HEK293 (cell line): ENCODE data around the gene DNAJC6.

Experiments
- CTCF ChIA-PET: fragments of 350-600 bp; formaldehyde crosslinking; extraction: SDS; loops from one replicate; lab custom pipeline; 2021; ENCODE audit warnings: antibody characterized with exemption; lab: Yijun Ruan, JAX
- POLR2A ChIA-PET: fragments of 300-600 bp; formaldehyde crosslinking; extraction: SDS; loops from one replicate; lab custom pipeline; 2020; ENCODE audit warnings: antibody characterized with exemption, inconsistent platforms; lab: Yijun Ruan, JAX
- H3K27ac ChIP-seq: fragments of 200-500 bp; sonication (Bioruptor generic); 2 replicates; pipeline ENCODE4 v1.5.1; 2014; ENCODE audit warnings: low read depth, low read length, control low read depth, inconsistent platforms; ENCODE audit errors: extremely low read depth
- H3K36me3 ChIP-seq, 2 experiments: fragments of 200-500 bp in 1 of 2; sonication (Bioruptor generic) in 1 of 2; 1 replicate in 1 of 2; 2 replicates in 1 of 2; pipeline ENCODE4 v1.5.1; 2014 to 2017; ENCODE audit warnings: inconsistent platforms in 2 of 2, low read length in 2 of 2; ENCODE audit not compliant: control insufficient read depth in 2 of 2, insufficient read depth in 1 of 2
- H3K4me1 ChIP-seq: fragments of 200-500 bp; sonication (Bioruptor generic); 2 replicates; pipeline ENCODE4 v1.5.1; 2014; ENCODE audit warnings: mild to moderate bottlenecking, low read length, inconsistent platforms; ENCODE audit not compliant: control insufficient read depth, insufficient read depth
- H3K4me3 ChIP-seq: 2 replicates; pipeline ENCODE4 v1.5.1; 2011; ENCODE audit warnings: low read depth, mild to moderate bottlenecking, control low read depth, low read length, moderate library complexity
- H3K9me3 ChIP-seq: fragments of 200-500 bp; sonication (Bioruptor generic); 2 replicates; pipeline ENCODE4 v1.5.1; 2014; ENCODE audit warnings: low read depth, low read length, inconsistent platforms; ENCODE audit not compliant: control insufficient read depth, insufficient read depth
- SP3 ChIP-seq: fragments of 450-650 bp; formaldehyde crosslinking; IDR thresholded peaks from 2 replicates; pipeline ENCODE4 v1.5.1; 2016; ENCODE audit warnings: missing biosample characterization, missing genetic modification characterization
- ZBTB1 ChIP-seq: fragments of 450-650 bp; formaldehyde crosslinking; IDR thresholded peaks from 2 replicates; pipeline ENCODE4 v1.5.1; 2016; ENCODE audit warnings: missing biosample characterization, missing genetic modification characterization
- ZBTB20 ChIP-seq: fragments of 450-650 bp; formaldehyde crosslinking; IDR thresholded peaks from 2 replicates; pipeline ENCODE4 v1.5.1; 2016; ENCODE audit warnings: missing biosample characterization, missing genetic modification characterization
- ZFHX2 ChIP-seq: fragments of 450-650 bp; formaldehyde crosslinking; conservative IDR thresholded peaks from 2 replicates; pipeline ENCODE4 v1.5.1; 2016; ENCODE audit warnings: missing biosample characterization, missing genetic modification characterization
- ZNF146 ChIP-seq: fragments of 450-650 bp; formaldehyde crosslinking; IDR thresholded peaks from 2 replicates; pipeline ENCODE4 v1.5.1; 2016; ENCODE audit warnings: missing biosample characterization, missing genetic modification characterization
- ZNF660 ChIP-seq: fragments of 450-650 bp; IDR thresholded peaks from 2 replicates; pipeline ENCODE4 v1.5.1; 2018; ENCODE audit warnings: missing biosample characterization, mild to moderate bottlenecking, missing genetic modification characterization
- ZXDB ChIP-seq: fragments of 450-650 bp; formaldehyde crosslinking; IDR thresholded peaks from 2 replicates; pipeline ENCODE4 v1.5.1; 2016; ENCODE audit warnings: missing biosample characterization, missing genetic modification characterization
- TF ChIP-seq, protein P1 (sequence below): fragments of 450-650 bp; formaldehyde crosslinking; IDR thresholded peaks from 2 replicates; pipeline ENCODE4 v1.5.1; 2016; ENCODE audit warnings: missing biosample characterization, missing genetic modification characterization
- TF ChIP-seq, protein P2 (sequence below): fragments of 450-650 bp; formaldehyde crosslinking; IDR thresholded peaks from 2 replicates; pipeline ENCODE4 v1.5.1; 2017; ENCODE audit warnings: missing biosample characterization, missing genetic modification characterization
- TF ChIP-seq, protein P3 (sequence below): fragments of 450-650 bp; formaldehyde crosslinking; IDR thresholded peaks from 2 replicates; pipeline ENCODE4 v1.5.1; 2016; ENCODE audit warnings: missing biosample characterization, missing genetic modification characterization

Gene DNAJC6

DNA sequence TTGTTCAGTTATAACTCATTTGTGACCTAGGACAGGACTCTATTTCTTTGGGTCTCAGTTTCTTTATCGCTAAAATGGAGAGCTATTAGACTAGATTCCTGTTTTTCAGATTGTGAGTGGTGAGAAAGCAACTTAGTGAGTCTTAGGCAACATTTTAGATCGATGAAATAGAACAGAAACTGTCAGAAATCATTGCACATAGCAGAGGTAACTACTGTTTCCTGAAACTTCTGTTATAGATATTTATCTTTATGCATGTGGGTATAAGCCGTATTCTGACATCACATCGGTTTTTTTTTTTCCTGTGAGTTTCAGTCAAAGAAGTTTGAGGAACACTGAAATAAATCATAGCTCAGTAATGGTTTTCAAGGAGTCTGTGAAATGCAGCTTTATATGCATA is 42.1 kb upstream of the DNAJC6 start:
- no peak overlapping the region for H3K4me3 ChIP-seq
- CTCF ChIA-PET = interaction anchor here (0.6 to 1.4 kb wide), 4 partner anchors 13 to 428 kb away, joined by 3 to 6 read pairs (median 4); no protein-coding TSS in a partner anchor

DNA sequence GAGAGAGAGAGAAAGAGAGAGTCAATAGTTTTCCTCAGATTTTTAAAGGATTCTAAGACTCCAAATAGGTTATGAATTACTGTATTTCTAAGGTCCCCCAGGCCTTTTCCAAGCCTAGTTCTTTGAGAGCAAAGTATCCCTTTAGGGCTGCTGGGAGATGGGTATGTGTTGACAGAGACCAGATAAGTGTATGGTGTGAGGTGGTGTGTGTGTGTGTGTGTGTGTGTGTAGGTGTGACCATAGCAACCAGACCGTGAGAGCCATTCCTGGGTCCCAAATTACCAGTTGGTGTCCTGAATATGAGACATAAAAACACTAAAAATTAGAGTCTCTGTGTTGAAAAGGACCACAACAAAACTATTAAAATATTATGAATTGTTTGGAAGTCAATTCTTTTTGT is 41.7 kb upstream of the DNAJC6 start:
- Histone ChIP-seq H3K4me3 (no peak overlapping the region), H3K27ac (no peak overlapping the region), H3K36me3 (no peaks in the 10 kb centered on the region), H3K4me1 (peaks cover 5% of the 10 kb centered on the region; the same call in 1 of the 2 replicates), H3K9me3 (no peaks in the 10 kb centered on the region)
- ChIA-PET POLR2A (no interaction called here), CTCF (interaction anchor here (0.7 to 1.4 kb wide), 2 partner anchors 31 to 202 kb away, joined by 3 to 5 read pairs; no protein-coding TSS in a partner anchor)
- TF ChIP-seq, protein P1, sequence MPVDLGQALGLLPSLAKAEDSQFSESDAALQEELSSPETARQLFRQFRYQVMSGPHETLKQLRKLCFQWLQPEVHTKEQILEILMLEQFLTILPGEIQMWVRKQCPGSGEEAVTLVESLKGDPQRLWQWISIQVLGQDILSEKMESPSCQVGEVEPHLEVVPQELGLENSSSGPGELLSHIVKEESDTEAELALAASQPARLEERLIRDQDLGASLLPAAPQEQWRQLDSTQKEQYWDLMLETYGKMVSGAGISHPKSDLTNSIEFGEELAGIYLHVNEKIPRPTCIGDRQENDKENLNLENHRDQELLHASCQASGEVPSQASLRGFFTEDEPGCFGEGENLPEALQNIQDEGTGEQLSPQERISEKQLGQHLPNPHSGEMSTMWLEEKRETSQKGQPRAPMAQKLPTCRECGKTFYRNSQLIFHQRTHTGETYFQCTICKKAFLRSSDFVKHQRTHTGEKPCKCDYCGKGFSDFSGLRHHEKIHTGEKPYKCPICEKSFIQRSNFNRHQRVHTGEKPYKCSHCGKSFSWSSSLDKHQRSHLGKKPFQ (tag by site-specific recombination) = peak; percentile 74
- TF ChIP-seq ZFHX2 (peak; percentile 24; the same call in 1 of the 2 replicates), ZXDB (tag by site-specific recombination) (0 out of 2 replicates have a peak, but pooled peaks have one; percentile 16), ZNF660 (no peak)
- TF ChIP-seq, protein P2, sequence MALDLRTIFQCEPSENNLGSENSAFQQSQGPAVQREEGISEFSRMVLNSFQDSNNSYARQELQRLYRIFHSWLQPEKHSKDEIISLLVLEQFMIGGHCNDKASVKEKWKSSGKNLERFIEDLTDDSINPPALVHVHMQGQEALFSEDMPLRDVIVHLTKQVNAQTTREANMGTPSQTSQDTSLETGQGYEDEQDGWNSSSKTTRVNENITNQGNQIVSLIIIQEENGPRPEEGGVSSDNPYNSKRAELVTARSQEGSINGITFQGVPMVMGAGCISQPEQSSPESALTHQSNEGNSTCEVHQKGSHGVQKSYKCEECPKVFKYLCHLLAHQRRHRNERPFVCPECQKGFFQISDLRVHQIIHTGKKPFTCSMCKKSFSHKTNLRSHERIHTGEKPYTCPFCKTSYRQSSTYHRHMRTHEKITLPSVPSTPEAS (tag by site-specific recombination) = 0 out of 2 replicates have a peak, but pooled peaks have one; percentile 14

More for the DNA sequence above, 42.1 kb upstream of the DNAJC6 start:
- Histone ChIP-seq H3K4me1 (peaks cover 5% of the 10 kb centered on the region; the same call in 1 of the 2 replicates), H3K36me3 (no peaks in the 10 kb centered on the region), H3K27ac (no peak overlapping the region), H3K9me3 (no peaks in the 10 kb centered on the region)
- TF ChIP-seq ZBTB1 (tag by site-specific recombination) (no peak), SP3 (tag by site-specific recombination) (no peak), ZNF146 (tag by site-specific recombination) (no peak)
- POLR2A ChIA-PET = interaction anchor here (1.8 kb wide), 1 partner anchor 153 kb away, joined by 6 read pairs; the partner anchor contains the start of genes LEPR and LEPROT

DNA sequence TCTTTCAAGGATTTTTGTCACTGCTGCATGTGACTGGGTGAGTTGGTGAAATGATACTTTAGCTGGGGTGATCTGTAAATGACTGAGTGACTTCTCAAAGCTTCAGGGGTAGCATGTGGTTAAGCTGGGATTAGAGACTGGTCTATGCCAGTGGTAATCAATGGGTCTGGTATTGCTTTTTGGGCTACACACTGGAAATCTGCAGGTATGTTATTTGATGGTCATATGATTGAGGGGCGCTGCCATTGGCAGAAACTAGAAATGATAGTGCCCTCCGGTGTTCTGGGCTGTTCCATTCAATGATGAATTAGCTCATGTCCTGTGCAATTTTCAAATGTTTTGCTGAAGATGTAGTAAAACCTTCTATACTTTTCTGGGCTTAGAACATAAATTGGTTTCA is 39.7 kb upstream of the DNAJC6 start:
- H3K27ac ChIP-seq = no peak overlapping the region
- CTCF ChIA-PET = interaction anchor here (0.6 to 0.9 kb wide), 4 partner anchors 33 to 773 kb away, joined by 3 to 5 read pairs (median 4); no protein-coding TSS in a partner anchor
- H3K4me1 ChIP-seq = peaks cover 5% of the 10 kb centered on the region; the same call in 1 of the 2 replicates
- no peak overlapping the region for H3K4me3 ChIP-seq
- POLR2A ChIA-PET = no interaction called here
- no peaks in the 10 kb centered on the region for H3K9me3 ChIP-seq
- no peaks in the 10 kb centered on the region for H3K36me3 ChIP-seq
- TF ChIP-seq ZBTB20 = no peak
- TF ChIP-seq, protein P3, sequence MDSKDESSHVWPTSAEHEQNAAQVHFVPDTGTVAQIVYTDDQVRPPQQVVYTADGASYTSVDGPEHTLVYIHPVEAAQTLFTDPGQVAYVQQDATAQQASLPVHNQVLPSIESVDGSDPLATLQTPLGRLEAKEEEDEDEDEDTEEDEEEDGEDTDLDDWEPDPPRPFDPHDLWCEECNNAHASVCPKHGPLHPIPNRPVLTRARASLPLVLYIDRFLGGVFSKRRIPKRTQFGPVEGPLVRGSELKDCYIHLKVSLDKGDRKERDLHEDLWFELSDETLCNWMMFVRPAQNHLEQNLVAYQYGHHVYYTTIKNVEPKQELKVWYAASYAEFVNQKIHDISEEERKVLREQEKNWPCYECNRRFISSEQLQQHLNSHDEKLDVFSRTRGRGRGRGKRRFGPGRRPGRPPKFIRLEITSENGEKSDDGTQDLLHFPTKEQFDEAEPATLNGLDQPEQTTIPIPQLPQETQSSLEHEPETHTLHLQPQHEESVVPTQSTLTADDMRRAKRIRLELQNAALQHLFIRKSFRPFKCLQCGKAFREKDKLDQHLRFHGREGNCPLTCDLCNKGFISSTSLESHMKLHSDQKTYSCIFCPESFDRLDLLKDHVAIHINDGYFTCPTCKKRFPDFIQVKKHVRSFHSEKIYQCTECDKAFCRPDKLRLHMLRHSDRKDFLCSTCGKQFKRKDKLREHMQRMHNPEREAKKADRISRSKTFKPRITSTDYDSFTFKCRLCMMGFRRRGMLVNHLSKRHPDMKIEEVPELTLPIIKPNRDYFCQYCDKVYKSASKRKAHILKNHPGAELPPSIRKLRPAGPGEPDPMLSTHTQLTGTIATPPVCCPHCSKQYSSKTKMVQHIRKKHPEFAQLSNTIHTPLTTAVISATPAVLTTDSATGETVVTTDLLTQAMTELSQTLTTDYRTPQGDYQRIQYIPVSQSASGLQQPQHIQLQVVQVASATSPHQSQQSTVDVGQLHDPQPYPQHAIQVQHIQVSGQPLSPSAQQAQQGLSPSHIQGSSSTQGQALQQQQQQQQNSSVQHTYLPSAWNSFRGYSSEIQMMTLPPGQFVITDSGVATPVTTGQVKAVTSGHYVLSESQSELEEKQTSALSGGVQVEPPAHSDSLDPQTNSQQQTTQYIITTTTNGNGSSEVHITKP (tag by site-specific recombination) = peak; percentile 77
- TF ChIP-seq, all 188 proteins: peak for 1
